Endothelial cell of umbilical vein (primary cell): ENCODE measurements around the gene ADAMTS17.

Experiments
- POLR2A ChIP-seq: IDR thresholded peaks from 2 replicates; pipeline ENCODE4 v1.6.1; 2012; ENCODE audit warnings: low read depth, mild to moderate bottlenecking, control low read depth, low read length
- TF ChIP-seq, protein P1 (sequence below), 2 donors: IDR thresholded peaks; 1 replicate in 1 of 2; 2 replicates in 1 of 2; pipeline ENCODE4 v1.5.1; 2011; ENCODE audit warnings: low read length in 2 of 2, mild to moderate bottlenecking in 2 of 2, moderate library complexity in 2 of 2, control low read depth in 1 of 2, inconsistent platforms in 1 of 2, low read depth in 1 of 2; ENCODE audit not compliant: insufficient read depth in 1 of 2; ENCODE audit errors: extremely low read depth in 1 of 2

DNA sequence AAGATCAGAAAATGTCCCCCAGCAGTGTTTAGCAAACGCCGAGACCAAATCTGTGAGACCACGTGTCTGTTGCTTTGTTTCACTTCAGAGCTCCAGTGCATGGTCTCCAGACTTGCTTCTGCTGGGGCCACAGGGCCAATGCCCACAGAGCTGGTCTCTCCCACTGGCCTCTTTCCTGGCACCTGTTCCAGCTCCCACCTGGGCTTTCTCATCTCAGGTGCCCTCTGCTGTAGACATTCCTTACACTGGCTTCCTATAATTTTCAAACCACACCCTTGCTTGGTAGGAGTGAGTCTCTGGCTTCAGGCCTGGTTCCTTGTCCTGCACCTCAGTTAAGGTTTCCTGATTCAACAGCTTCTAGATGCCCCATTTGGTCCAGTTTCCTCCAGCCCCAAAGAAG is 243.1 kb downstream of the ADAMTS17 start:
- TF ChIP-seq, protein P1, sequence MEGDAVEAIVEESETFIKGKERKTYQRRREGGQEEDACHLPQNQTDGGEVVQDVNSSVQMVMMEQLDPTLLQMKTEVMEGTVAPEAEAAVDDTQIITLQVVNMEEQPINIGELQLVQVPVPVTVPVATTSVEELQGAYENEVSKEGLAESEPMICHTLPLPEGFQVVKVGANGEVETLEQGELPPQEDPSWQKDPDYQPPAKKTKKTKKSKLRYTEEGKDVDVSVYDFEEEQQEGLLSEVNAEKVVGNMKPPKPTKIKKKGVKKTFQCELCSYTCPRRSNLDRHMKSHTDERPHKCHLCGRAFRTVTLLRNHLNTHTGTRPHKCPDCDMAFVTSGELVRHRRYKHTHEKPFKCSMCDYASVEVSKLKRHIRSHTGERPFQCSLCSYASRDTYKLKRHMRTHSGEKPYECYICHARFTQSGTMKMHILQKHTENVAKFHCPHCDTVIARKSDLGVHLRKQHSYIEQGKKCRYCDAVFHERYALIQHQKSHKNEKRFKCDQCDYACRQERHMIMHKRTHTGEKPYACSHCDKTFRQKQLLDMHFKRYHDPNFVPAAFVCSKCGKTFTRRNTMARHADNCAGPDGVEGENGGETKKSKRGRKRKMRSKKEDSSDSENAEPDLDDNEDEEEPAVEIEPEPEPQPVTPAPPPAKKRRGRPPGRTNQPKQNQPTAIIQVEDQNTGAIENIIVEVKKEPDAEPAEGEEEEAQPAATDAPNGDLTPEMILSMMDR (IDR thresholded peaks at IDR 0.05; ENCODE audit: extremely low read depth in 1 of 2, insufficient read depth in 1 of 2, low read depth in 1 of 2, low read length in 2 of 2) = no peak
- no peak for TF ChIP-seq POLR2A
